ENCODE data around the gene SPPL2C. TPM values are rescaled to one million over a fixed set of nuclear protein-coding genes. Genes with fewer than 3 reads are reported as not detected.

The SPPL2C gene
- total and polyA plus RNA-seq, 7 donors = 0.60 TPM; not detected in 6

GRCh38 chr17:45818699-45819098 is 26.0 kb upstream of the SPPL2C start:
- H3K27me3 ChIP-seq = peaks cover 0 to 6% (median 0%) of the 10 kb centered on the region in 3 donors
- H3K27ac ChIP-seq = no peak overlapping the region
- H3K4me3 ChIP-seq = no peak overlapping the region
- no peak for DNase-seq
- H3K36me3 ChIP-seq = no peaks in the 10 kb centered on the region
- no peaks in the 10 kb centered on the region for H3K9me3 ChIP-seq
- intact Hi-C loops (cut with DNase I) = no loop called here
- 59 to 77% methylated on average over 4 of the region's 4 CpGs for WGBS, 2 donors
- H3K4me1 ChIP-seq = no peaks in the 10 kb centered on the region
- no peak for TF ChIP-seq EP300 (IDR thresholded peaks at IDR 0.05)
- TF ChIP-seq CTCF (IDR thresholded peaks at IDR 0.05) = no peak
- no peak for TF ChIP-seq POLR2A (IDR thresholded peaks at IDR 0.05)
- no peak for TF ChIP-seq POLR2AphosphoS5 (IDR thresholded peaks at IDR 0.05)

GRCh38 chr17:45819632-45820031 is 25.0 kb upstream of the SPPL2C start:
- DNase-seq = no peak
- no peak overlapping the region for H3K4me3 ChIP-seq
- no peaks in the 10 kb centered on the region for H3K4me1 ChIP-seq
- H3K36me3 ChIP-seq = no peaks in the 10 kb centered on the region
- H3K27ac ChIP-seq = no peak overlapping the region
- no peak for TF ChIP-seq POLR2A (IDR thresholded peaks at IDR 0.05)
- H3K27me3 ChIP-seq = peaks cover 0 to 9% (median 0%) of the 10 kb centered on the region in 3 donors
- H3K9me3 ChIP-seq = no peaks in the 10 kb centered on the region
- intact Hi-C loops (cut with DNase I) = no loop called here
- 75 to 77% methylated on average over 6 of the region's 6 CpGs for WGBS, 2 donors

- H3K9me3 ChIP-seq = no peaks in the 10 kb centered on the region
- no peak overlapping the region for H3K4me3 ChIP-seq
- peaks cover 0 to 11% (median 0%) of the 10 kb centered on the region in 3 donors for H3K27me3 ChIP-seq
- H3K27ac ChIP-seq = no peak overlapping the region
- no peaks in the 10 kb centered on the region for H3K4me1 ChIP-seq
- TF ChIP-seq POLR2A (IDR thresholded peaks at IDR 0.05) (no peak), POLR2AphosphoS5 (IDR thresholded peaks at IDR 0.05) (no peak), CTCF (IDR thresholded peaks at IDR 0.05) (no peak), EP300 (IDR thresholded peaks at IDR 0.05) (no peak)
- DNase-seq = no peak
- no peaks in the 10 kb centered on the region for H3K36me3 ChIP-seq
- intact Hi-C loops (cut with DNase I) = no loop called here
- WGBS, 2 donors = 41 to 58% methylated on average over 6 of the region's 6 CpGs
Observed at GRCh38 chr17:45820052-45820780, 24.5 kb upstream of the SPPL2C start.

GRCh38 chr17:45821147-45821546 is 23.5 kb upstream of the SPPL2C start:
- no peak for DNase-seq
- no peak overlapping the region for H3K27ac ChIP-seq
- no peaks in the 10 kb centered on the region for H3K36me3 ChIP-seq
- TF ChIP-seq POLR2AphosphoS5 (IDR thresholded peaks at IDR 0.05) (no peak), EP300 (IDR thresholded peaks at IDR 0.05) (no peak), CTCF (IDR thresholded peaks at IDR 0.05) (no peak), POLR2A (IDR thresholded peaks at IDR 0.05) (no peak)
- intact Hi-C loops (cut with DNase I) = no loop called here
- WGBS, 2 donors = 91 to 92% methylated on average over 9 of the region's 9 CpGs
- H3K4me3 ChIP-seq = no peak overlapping the region
- peaks cover 0 to 11% (median 0%) of the 10 kb centered on the region in 3 donors for H3K27me3 ChIP-seq
- H3K9me3 ChIP-seq = no peaks in the 10 kb centered on the region
- no peaks in the 10 kb centered on the region for H3K4me1 ChIP-seq

GRCh38 chr17:45823598-45823997 is 21.1 kb upstream of the SPPL2C start:
- DNase-seq = no peak
- WGBS, 2 donors = 66 to 68% methylated on average over 10 of the region's 10 CpGs
- Histone ChIP-seq H3K4me1 (no peaks in the 10 kb centered on the region), H3K27me3 (peaks cover 0 to 11% (median 0%) of the 10 kb centered on the region in 3 donors), H3K9me3 (no peaks in the 10 kb centered on the region), H3K36me3 (no peaks in the 10 kb centered on the region), H3K27ac (no peak overlapping the region), H3K4me3 (no peak overlapping the region)
- intact Hi-C loops (cut with DNase I) = no loop called here
- no peak for TF ChIP-seq POLR2AphosphoS5 (IDR thresholded peaks at IDR 0.05)
- no peak for TF ChIP-seq EP300 (IDR thresholded peaks at IDR 0.05)
- no peak for TF ChIP-seq POLR2A (IDR thresholded peaks at IDR 0.05)
- no peak for TF ChIP-seq CTCF (IDR thresholded peaks at IDR 0.05)

All from sigmoid colon (tissue), 7 donors.